ENCODE results near the gene TTLL7. TPM values are rescaled to one million over a fixed set of nuclear protein-coding genes. Genes with fewer than 3 reads are reported as not detected.
A peak's percentile ranks its signal among the peaks of the same experiment; 100 is the strongest.

Gene TTLL7
- 10 to 100 TPM in 1 of 2 donors, 1 to 10 TPM in 1; 2.8 to 10.3 TPM for total RNA-seq
- long read RNA-seq, partial matches to known transcripts = 1 of 1 reads
- long read RNA-seq, other reads (novel, unspliced or antisense) = 0 of 1 reads

GRCh38 chr1:83998498-83999315 is at the start of gene TTLL7:
TTLL7 (minus strand) TSS chr1:83999132; CDS start chr1:83952211, 46,921 bp downstream.
- intact Hi-C loops (cut with DNase I, micrococcal nuclease) = no loop called here
- DNase-seq = peak; percentile 78 to 84
- peak; percentile 97 for ATAC-seq

GRCh38 chr1:84042461-84042860 is 43.5 kb upstream of the TTLL7 start:
- ATAC-seq (no peak), DNase-seq (no peak)
- intact Hi-C loops (cut with DNase I, micrococcal nuclease) = no loop called here

GRCh38 chr1:84037758-84038611 is 39.1 kb upstream of the TTLL7 start:
- intact Hi-C loops (cut with DNase I, micrococcal nuclease) = no loop called here
- no peak for DNase-seq

GRCh38 chr1:84031802-84032327 is 32.9 kb upstream of the TTLL7 start:
- DNase-seq = no peak
- ATAC-seq = no peak

More at GRCh38 chr1:84037758-84038611, 39.1 kb upstream of the TTLL7 start:
- ATAC-seq = no peak

GRCh38 chr1:84027368-84027767 is 28.4 kb upstream of the TTLL7 start:
- DNase-seq (no peak), ATAC-seq (no peak)
- intact Hi-C loops (cut with DNase I, micrococcal nuclease) = no loop called here

More at GRCh38 chr1:84031802-84032327, 32.9 kb upstream of the TTLL7 start:
- intact Hi-C loops (cut with DNase I, micrococcal nuclease) = no loop called here

GRCh38 chr1:84025966-84026365 is 27.0 kb upstream of the TTLL7 start:
- DNase-seq = no peak
- intact Hi-C loops (cut with DNase I, micrococcal nuclease) = no loop called here
- no peak for ATAC-seq

GRCh38 chr1:84021822-84022221 is 22.9 kb upstream of the TTLL7 start:
- intact Hi-C loops (cut with DNase I, micrococcal nuclease) = no loop called here
- no peak for DNase-seq

GRCh38 chr1:84020151-84020550 is 21.2 kb upstream of the TTLL7 start:
- intact Hi-C loops (cut with DNase I, micrococcal nuclease) = no loop called here

More at GRCh38 chr1:84021822-84022221, 22.9 kb upstream of the TTLL7 start:
- ATAC-seq = no peak

GRCh38 chr1:84019217-84019616 is 20.3 kb upstream of the TTLL7 start:
- DNase-seq (no peak), ATAC-seq (no peak)
- intact Hi-C loops (cut with DNase I, micrococcal nuclease) = no loop called here

More at GRCh38 chr1:84020151-84020550, 21.2 kb upstream of the TTLL7 start:
- DNase-seq = no peak
- ATAC-seq = peak; percentile 64

GRCh38 chr1:84013708-84014107 is 14.8 kb upstream of the TTLL7 start:
- DNase-seq (no peak), ATAC-seq (no peak)
- intact Hi-C loops (cut with DNase I, micrococcal nuclease) = no loop called here

GRCh38 chr1:84012018-84012417 is 13.1 kb upstream of the TTLL7 start:
- no peak for DNase-seq
- no peak for ATAC-seq
- intact Hi-C loops (cut with DNase I, micrococcal nuclease) = no loop called here

GRCh38 chr1:84010136-84010535 is 11.2 kb upstream of the TTLL7 start:
- DNase-seq (no peak), ATAC-seq (no peak)
- intact Hi-C loops (cut with DNase I, micrococcal nuclease) = no loop called here

- no peak for DNase-seq
- no peak for ATAC-seq
- intact Hi-C loops (cut with DNase I, micrococcal nuclease) = no loop called here
Observed at GRCh38 chr1:84008631-84009030, 9.7 kb upstream of the TTLL7 start.

GRCh38 chr1:84006591-84006990 is 7.7 kb upstream of the TTLL7 start:
- intact Hi-C loops (cut with DNase I, micrococcal nuclease) = no loop called here
- DNase-seq (no peak), ATAC-seq (no peak)

- no peak for DNase-seq
- intact Hi-C loops (cut with DNase I, micrococcal nuclease) = no loop called here
- ATAC-seq = no peak
Observed at GRCh38 chr1:84001501-84001900, 2.6 kb upstream of the TTLL7 start.

- ATAC-seq (no peak), DNase-seq (no peak)
- intact Hi-C loops (cut with DNase I, micrococcal nuclease) = no loop called here
Observed at GRCh38 chr1:84000954-84001495, 2.1 kb upstream of the TTLL7 start.

- ATAC-seq (no peak), DNase-seq (no peak)
- intact Hi-C loops (cut with DNase I, micrococcal nuclease) = no loop called here
Observed at GRCh38 chr1:84000196-84000885, 1.4 kb upstream of the TTLL7 start.

GRCh38 chr1:83999316-83999819 is 436 bp upstream of the TTLL7 start:
- ATAC-seq (peak; percentile 98), DNase-seq (peak; percentile 76 to 82)
- intact Hi-C loops (cut with DNase I, micrococcal nuclease) = no loop called here

GRCh38 chr1:83998205-83998497 is 781 bp downstream of the TTLL7 start:
- DNase-seq = no peak
- intact Hi-C loops (cut with DNase I, micrococcal nuclease) = no loop called here
- ATAC-seq = no peak
